DOHH2 (cell line): ENCODE data around the gene CBARP.
"Not testable (repeated sequence)": the region's sequence is repeated elsewhere in the genome, so short reads cannot be mapped to it uniquely, and the experiment has no call there.

ENCODE experiments used
- H3F3A ChIP-seq: fragments of 200-600 bp; sonication (generic), shearing (Covaris generic); 2 replicates; pipeline ENCODE4 v1.6.0; 2016; ENCODE audit warnings: antibody characterized with exemption, mild to moderate bottlenecking; ENCODE audit not compliant: control insufficient read depth, insufficient read depth
- H3K27ac ChIP-seq: fragments of 200-600 bp; sonication (generic); 2 replicates; pipeline ENCODE4 v1.5.1; 2014; ENCODE audit warnings: low read depth, mild to moderate bottlenecking, low read length, moderate library complexity
- H3K27me3 ChIP-seq: fragments of 200-600 bp; sonication (generic); 2 replicates; pipeline ENCODE4 v1.6.1; 2014; ENCODE audit warnings: mild to moderate bottlenecking, low read length, mixed read lengths; ENCODE audit not compliant: control insufficient read depth
- H3K36me3 ChIP-seq: fragments of 200-600 bp; sonication (generic); 2 replicates; pipeline ENCODE4 v1.6.1; 2014; ENCODE audit warnings: mild to moderate bottlenecking, low read length, moderate library complexity, mixed read lengths; ENCODE audit not compliant: control insufficient read depth
- H3K4me1 ChIP-seq: fragments of 200-600 bp; sonication (generic); 2 replicates; pipeline ENCODE4 v1.6.1; 2014; ENCODE audit warnings: mild to moderate bottlenecking, low read length, mixed read lengths; ENCODE audit not compliant: control insufficient read depth
- H3K4me2 ChIP-seq: fragments of 200-600 bp; sonication (generic); 2 replicates; pipeline ENCODE4 v1.6.0; 2014; ENCODE audit warnings: mild to moderate bottlenecking, low read length, moderate library complexity
- H3K4me3 ChIP-seq: fragments of 200-600 bp; sonication (generic); 2 replicates; pipeline ENCODE4 v1.5.1; 2014; ENCODE audit warnings: mild to moderate bottlenecking, low read length, mixed read lengths
- H3K79me2 ChIP-seq: fragments of 200-600 bp; sonication (generic); 2 replicates; pipeline ENCODE4 v1.6.1; 2014; ENCODE audit warnings: mild to moderate bottlenecking, low read length, mixed read lengths; ENCODE audit not compliant: control insufficient read depth
- H3K9me2 ChIP-seq: fragments of 200-600 bp; sonication (generic); replicated peaks from 2 replicates; pipeline ENCODE4 v1.6.1; 2014; ENCODE audit warnings: mild to moderate bottlenecking, low read length, mixed read lengths; ENCODE audit not compliant: control insufficient read depth
- H3K9me3 ChIP-seq: fragments of 200-600 bp; sonication (generic); 2 replicates; pipeline ENCODE4 v1.6.1; 2014; ENCODE audit warnings: antibody characterized with exemption, low read length, mixed read lengths; ENCODE audit not compliant: control insufficient read depth, insufficient read depth
- H4K20me1 ChIP-seq: fragments of 200-600 bp; sonication (generic); 2 replicates; pipeline ENCODE4 v1.6.0; 2014; ENCODE audit warnings: low read depth, mild to moderate bottlenecking, antibody characterized with exemption, low read length, moderate library complexity; ENCODE audit not compliant: control insufficient read depth, insufficient read depth
- CTCF ChIP-seq: fragments of 200-600 bp; sonication (generic); IDR thresholded peaks from one replicate; pipeline ENCODE4 v1.5.1; 2014; ENCODE audit warnings: antibody characterized with exemption, mild to moderate bottlenecking, low read depth, low read length; ENCODE audit not compliant: poor library complexity, severe bottlenecking
- EZH2phosphoT487 ChIP-seq: fragments of 200-600 bp; sonication (generic); IDR thresholded peaks from 2 replicates; pipeline ENCODE4 v1.6.1; 2017; ENCODE audit warnings: borderline replicate concordance, mild to moderate bottlenecking, antibody characterized with exemption, low read length, moderate library complexity, mixed read lengths

Gene CBARP

GRCh38 chr19:1210227-1210538 is 27.6 kb downstream of the CBARP start:
- Histone ChIP-seq H3K9me2 (no peaks in the 10 kb centered on the region), H3K79me2 (peaks cover 91% of the 10 kb centered on the region), H3K4me1 (peaks cover 15% of the 10 kb centered on the region), H3K9me3 (no peaks in the 10 kb centered on the region), H4K20me1 (peaks cover 9% of the 10 kb centered on the region; the same call in 1 of the 2 replicates), H3K4me2 (peak overlapping the region; percentile 1; the same call in 1 of the 2 replicates), H3K4me3 (no peak overlapping the region), H3K27me3 (no peaks in the 10 kb centered on the region), H3K27ac (no peak overlapping the region), H3K36me3 (peaks cover 50% of the 10 kb centered on the region), H3F3A (no peaks in the 10 kb centered on the region)
- no peak for TF ChIP-seq EZH2phosphoT487

- not testable (repeated sequence) for H3K9me2 ChIP-seq, H3K9me3 ChIP-seq, H3K27ac ChIP-seq, H4K20me1 ChIP-seq, H3K27me3 ChIP-seq, H3F3A ChIP-seq
- Histone ChIP-seq H3K4me1 (peaks cover 23% of the 10 kb centered on the region), H3K4me2 (peak overlapping the region; percentile 80), H3K4me3 (0 out of 2 replicates have a peak overlapping the region, but pooled peaks have one; percentile 22), H3K36me3 (peaks cover 43% of the 10 kb centered on the region), H3K79me2 (peaks cover 78% of the 10 kb centered on the region)
These were observed 29.0 kb downstream of the CBARP start for GRCh38 chr19:1208830-1209229.

- H3K9me3 ChIP-seq = no peaks in the 10 kb centered on the region
- H3K27ac ChIP-seq = peak overlapping the region; percentile 62
- H3F3A ChIP-seq = no peaks in the 10 kb centered on the region
- peaks cover 36% of the 10 kb centered on the region for H3K36me3 ChIP-seq
- H3K4me2 ChIP-seq = peak overlapping the region; percentile 80
- no peak for TF ChIP-seq CTCF
- TF ChIP-seq EZH2phosphoT487 = no peak
- H3K9me2 ChIP-seq = no peaks in the 10 kb centered on the region
- peaks cover 22% of the 10 kb centered on the region for H3K4me1 ChIP-seq
- H3K4me3 ChIP-seq = peak overlapping the region; percentile 88
- H3K79me2 ChIP-seq = peaks cover 60% of the 10 kb centered on the region
- peaks cover 6% of the 10 kb centered on the region; the same call in 1 of the 2 replicates for H4K20me1 ChIP-seq
- H3K27me3 ChIP-seq = no peaks in the 10 kb centered on the region
These were observed 30.8 kb downstream of the CBARP start for GRCh38 chr19:1206864-1207450.

- no peaks in the 10 kb centered on the region for H3K9me2 ChIP-seq
- peaks cover 1% of the 10 kb centered on the region; the same call in 1 of the 2 replicates for H4K20me1 ChIP-seq
- peaks cover 29% of the 10 kb centered on the region for H3K36me3 ChIP-seq
- peaks cover 53% of the 10 kb centered on the region for H3K79me2 ChIP-seq
- TF ChIP-seq EZH2phosphoT487 = no peak
- no peak for TF ChIP-seq CTCF
- H3K27me3 ChIP-seq = no peaks in the 10 kb centered on the region
- peak overlapping the region; percentile 80 for H3K4me2 ChIP-seq
- no peaks in the 10 kb centered on the region for H3F3A ChIP-seq
- H3K4me3 ChIP-seq = peak overlapping the region; percentile 88
- peaks cover 22% of the 10 kb centered on the region for H3K4me1 ChIP-seq
- H3K27ac ChIP-seq = peak overlapping the region; percentile 62
- no peaks in the 10 kb centered on the region for H3K9me3 ChIP-seq
These were observed 31.5 kb downstream of the CBARP start for GRCh38 chr19:1206150-1206863.
